HL-60/S4 (cell line): ENCODE data around the gene NSD1.

Source experiments
- in situ Hi-C: fragments of 300-500 bp; cut with MboI; formaldehyde crosslinking; loops from 2 replicates; pipeline ENCODE4 v1.14.3; 2022; ENCODE audit warnings: low sequenced_read_pairs

NSD1 gene

DNA sequence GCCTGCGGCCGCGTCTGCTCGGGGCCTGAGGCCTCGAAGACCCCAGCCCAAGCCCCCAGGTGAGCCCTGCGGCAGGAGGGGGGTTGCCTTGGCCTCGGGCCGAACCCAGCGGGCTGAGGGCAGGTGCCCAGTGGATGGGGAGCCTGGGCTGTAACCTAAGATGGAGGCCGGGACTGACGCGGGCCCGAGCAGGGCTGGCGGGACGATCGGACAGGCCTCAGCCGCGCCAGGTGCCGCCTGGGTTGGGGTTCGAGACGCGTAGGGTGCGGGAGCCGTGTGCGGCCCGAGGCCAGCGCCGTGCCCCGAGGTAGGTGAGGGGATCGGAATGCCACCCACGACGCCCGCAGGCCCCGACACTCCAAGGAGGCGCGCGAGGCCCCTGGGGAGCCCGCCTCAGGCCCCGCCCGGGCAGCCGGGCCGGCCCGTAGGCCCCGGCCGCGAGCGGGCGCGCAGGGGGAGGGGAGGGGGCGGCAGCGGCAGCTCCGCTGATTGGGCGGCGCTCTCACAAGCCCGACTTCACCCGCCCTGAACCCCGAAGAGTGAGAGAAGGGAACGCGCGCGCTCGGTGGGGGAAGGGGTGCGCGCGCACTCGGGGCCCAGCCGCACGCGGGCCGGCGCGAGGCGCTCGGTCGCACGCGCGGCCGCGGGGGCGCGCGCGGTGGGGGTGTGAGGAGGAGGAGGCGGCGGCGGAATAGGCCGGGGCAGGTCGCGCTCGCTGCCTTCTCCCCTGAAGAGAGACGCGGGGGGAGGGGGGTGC, at the start of gene NSD1:
TSS of gene NSD1 (plus strand) at position 678 of the 757 bp plus-strand sequence. CDS start 1,331 bp downstream, outside the sequence.
- in situ Hi-C loops: no loop called here

- in situ Hi-C loops: no loop called here
Measured at GRCh38 chr5:177084175-177084574, 49.4 kb upstream of the NSD1 start.

- in situ Hi-C loops: no loop called here
Measured at GRCh38 chr5:177085985-177086653, 47.5 kb upstream of the NSD1 start.

DNA sequence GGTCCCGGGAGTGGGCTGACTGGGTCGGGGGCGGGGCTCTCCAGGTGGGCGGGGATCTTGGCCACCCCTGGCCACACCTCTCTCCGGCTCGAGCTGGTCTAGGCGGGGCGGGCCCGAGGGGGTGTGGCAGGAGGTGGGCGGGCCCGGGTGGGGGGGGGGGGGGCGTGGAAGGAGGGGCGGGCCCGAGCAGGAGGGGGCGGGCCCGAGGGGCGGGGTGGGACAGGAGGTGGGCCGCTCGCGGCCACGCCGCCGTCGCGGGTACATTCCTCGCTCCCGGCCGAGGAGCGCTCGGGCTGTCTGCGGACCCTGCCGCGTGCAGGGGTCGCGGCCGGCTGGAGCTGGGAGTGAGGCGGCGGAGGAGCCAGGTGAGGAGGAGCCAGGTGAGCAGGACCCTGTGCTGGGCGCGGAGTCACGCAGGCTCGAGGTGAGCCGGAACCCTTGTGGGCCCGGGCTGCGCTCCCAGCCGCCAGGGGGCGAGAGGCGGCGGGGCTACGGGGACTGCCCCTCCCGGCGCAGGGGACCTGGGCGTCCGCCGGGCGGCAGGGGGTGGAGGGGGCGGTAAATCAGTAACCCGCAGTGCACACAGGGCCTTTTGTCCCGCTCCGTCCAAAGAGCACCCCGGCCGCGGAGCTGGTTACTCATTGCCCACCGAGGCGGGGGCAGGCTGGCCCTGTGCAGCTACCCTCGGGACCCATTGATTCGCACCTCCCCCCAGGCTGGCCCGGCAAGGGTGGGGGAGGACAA, 46.7 kb upstream of the NSD1 start, which contains the start of gene FGFR4:
TSS of gene FGFR4 (plus strand) at position 262 of the 744 bp plus-strand sequence. CDS start 2,688 bp downstream, outside the sequence.
- in situ Hi-C loops: no loop called here

DNA sequence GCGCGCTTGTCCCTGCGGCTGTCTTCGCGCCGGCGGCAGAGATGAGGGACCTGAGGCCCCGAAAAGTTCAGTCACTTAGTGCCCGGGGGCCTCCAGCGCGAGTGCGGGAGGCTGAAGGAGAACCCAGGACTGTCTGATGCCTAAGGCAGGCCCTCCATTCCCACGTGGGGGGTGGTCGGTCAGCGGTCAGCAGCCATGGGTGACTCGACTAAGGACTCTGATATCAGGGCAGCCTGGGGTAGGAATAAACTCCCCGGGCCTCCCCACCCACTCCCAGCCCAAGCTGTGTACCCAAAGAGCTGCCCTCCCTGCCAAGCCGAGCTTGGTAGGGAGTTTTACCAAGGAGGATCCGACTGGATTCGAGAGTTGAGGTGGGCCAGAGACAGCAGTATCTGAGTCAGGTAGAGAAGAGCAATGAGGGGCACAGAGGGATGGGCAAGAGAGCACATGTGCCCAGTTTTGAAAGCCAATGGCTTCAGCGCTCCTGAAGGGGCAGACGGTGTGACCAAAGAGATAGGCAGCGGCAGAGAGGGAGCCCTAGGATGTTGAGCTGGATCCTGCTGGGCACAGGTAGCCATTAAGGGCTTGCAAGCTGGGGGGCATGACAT, 46.1 kb upstream of the NSD1 start:
- in situ Hi-C loops: no loop called here

DNA sequence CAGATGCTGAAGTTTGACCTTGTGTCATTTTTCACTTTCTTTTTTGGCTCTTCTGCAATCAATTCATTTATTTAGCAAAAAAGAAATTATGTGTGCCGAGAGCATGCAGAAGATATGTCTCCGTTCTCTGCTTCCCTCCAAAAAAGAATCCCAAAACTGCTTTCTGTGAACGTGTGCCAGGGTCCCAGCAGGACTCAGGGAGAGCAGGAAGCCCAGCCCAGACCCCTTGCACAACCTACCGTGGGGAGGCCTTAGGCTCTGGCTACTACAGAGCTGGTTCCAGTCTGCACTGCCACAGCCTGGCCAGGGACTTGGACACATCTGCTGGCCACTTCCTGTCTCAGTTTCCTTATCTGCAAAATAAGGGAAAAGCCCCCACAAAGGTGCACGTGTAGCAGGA, 44.4 kb upstream of the NSD1 start:
- in situ Hi-C loops: no loop called here

- in situ Hi-C loops: no loop called here
Measured at GRCh38 chr5:177089825-177090641, 43.5 kb upstream of the NSD1 start.

DNA sequence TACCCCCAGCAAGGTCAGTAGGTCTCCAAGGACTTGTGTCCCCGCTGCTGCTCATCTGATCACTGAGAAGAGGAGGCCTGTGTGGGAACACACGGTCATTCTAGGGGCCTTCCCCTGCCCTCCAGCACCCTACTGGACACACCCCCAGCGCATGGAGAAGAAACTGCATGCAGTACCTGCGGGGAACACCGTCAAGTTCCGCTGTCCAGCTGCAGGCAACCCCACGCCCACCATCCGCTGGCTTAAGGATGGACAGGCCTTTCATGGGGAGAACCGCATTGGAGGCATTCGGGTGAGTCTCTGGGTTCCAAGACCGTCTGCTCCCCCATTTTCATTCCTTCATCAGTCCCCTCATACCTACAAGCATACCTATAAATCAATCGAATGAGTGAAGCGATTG, 42.8 kb upstream of the NSD1 start:
- in situ Hi-C loops: no loop called here

GRCh38 chr5:177091232-177091631, 42.3 kb upstream of the NSD1 start:
- in situ Hi-C loops: no loop called here

GRCh38 chr5:177092178-177093081, 41.1 kb upstream of the NSD1 start:
- in situ Hi-C loops: no loop called here

DNA sequence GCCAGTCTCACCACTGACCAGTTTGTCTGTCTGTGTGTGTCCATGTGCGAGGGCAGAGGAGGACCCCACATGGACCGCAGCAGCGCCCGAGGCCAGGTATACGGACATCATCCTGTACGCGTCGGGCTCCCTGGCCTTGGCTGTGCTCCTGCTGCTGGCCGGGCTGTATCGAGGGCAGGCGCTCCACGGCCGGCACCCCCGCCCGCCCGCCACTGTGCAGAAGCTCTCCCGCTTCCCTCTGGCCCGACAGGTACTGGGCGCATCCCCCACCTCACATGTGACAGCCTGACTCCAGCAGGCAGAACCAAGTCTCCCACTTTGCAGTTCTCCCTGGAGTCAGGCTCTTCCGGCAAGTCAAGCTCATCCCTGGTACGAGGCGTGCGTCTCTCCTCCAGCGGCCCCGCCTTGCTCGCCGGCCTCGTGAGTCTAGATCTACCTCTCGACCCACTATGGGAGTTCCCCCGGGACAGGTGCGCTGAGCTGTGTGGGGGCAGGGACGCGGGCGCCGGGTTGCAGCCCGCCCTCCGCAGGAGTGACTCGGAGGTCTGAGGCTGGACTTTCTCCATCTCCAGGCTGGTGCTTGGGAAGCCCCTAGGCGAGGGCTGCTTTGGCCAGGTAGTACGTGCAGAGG, 40.4 kb upstream of the NSD1 start:
- in situ Hi-C loops: no loop called here

DNA sequence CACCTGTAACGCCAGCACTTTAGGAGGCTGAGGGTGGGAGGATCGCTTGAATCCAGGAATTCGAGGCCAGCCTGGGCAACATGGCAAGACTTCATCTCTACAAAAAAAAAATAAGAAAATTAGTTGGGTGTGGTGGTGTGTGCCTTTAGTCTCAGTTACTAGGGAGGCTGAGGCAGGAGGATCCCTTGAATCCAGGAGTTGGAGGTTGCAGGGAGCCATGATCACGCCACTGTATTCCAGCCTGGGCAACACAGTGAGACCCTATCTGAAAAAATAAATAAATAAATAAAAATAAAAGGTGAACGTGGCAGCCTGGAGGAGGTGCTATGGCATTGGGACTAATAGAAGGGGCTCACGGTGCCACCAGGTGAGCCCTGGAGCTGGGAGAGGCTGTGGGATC, 39.8 kb upstream of the NSD1 start:
- in situ Hi-C loops: no loop called here

- in situ Hi-C loops: no loop called here
Measured at GRCh38 chr5:177094224-177095087, 39.1 kb upstream of the NSD1 start.

DNA sequence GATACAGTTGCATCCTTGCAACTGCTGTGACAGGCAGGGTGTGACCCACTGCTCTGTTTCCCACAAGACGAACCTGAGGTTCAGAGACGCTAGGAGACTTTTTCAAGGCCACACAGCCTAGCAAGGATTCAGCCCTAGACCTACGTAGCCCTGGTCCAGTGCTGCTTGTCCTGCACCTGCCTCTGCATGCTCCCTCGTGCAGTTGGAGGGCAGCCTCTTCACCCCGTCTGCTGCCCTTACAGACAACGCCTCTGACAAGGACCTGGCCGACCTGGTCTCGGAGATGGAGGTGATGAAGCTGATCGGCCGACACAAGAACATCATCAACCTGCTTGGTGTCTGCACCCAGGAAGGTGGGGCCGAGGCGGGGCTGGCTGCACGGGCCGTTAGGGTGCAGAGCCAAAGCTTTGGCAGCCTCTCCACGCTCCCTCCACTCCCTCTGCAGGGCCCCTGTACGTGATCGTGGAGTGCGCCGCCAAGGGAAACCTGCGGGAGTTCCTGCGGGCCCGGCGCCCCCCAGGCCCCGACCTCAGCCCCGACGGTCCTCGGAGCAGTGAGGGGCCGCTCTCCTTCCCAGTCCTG, 38.4 kb upstream of the NSD1 start:
- in situ Hi-C loops: no loop called here

DNA sequence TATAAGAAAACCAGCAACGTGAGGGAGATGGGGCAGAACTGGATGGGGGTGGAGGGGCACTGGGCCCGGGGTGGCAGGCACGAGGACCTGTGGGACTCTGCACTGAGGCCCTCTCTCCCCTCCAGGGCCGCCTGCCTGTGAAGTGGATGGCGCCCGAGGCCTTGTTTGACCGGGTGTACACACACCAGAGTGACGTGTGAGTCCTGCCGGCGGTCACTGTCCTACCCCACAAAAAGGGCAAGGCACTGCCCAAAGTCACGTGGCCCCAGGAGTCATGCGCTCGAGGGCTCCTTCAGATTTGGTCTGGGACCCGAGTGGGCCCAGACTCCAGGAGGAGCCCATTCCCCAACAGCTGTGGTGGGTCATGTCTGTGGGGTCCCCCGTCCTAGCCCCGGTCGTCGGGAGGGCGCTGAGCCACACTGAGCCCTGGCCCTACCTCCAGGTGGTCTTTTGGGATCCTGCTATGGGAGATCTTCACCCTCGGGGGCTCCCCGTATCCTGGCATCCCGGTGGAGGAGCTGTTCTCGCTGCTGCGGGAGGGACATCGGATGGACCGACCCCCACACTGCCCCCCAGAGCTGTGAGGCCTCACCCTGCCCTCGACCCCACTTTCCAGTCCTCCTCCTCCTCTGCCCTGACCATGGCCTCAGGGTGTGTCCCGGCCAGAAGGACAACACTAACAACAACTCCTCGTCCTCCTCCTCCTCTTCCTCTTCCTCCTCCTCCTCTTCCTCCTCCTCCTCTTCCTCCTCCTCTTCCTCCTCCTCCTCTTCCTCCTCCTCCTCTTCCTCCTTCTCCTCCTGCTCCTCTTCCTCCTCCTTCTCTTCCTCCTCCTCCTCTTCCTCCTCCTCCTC, 37.2 kb upstream of the NSD1 start:
- in situ Hi-C loops: no loop called here
